Keratinocyte (primary cell): ENCODE results near the gene MAST1. TPM values are rescaled to one million over a fixed set of nuclear protein-coding genes. Genes with fewer than 3 reads are reported as not detected.
"Not testable (repeated sequence)": the region's sequence is repeated elsewhere in the genome, so short reads cannot be mapped to it uniquely, and the experiment has no call there.

Experiments
- DNase-seq: peaks from one replicate; pipeline ENCODE4 v3.0.0-alpha.2; 2011; ENCODE audit warnings: low read depth, missing footprints, low spot score
- FAIRE-seq: peaks from 2 replicates; lab custom pipeline; 2011; peaks lifted over from hg19 to GRCh38; lab: Jason Lieb, UNC
- H2AFZ ChIP-seq: 2 replicates; pipeline ENCODE4 v1.6.0; 2012; ENCODE audit warnings: low read length, control low read depth, inconsistent platforms; ENCODE audit not compliant: control insufficient read depth
- H3K27ac ChIP-seq: 2 replicates; pipeline ENCODE4 v1.5.1; 2011; ENCODE audit warnings: low read length; ENCODE audit not compliant: control insufficient read depth, insufficient read depth
- H3K27me3 ChIP-seq: 3 replicates; pipeline ENCODE4 v1.6.0; 2011; ENCODE audit warnings: low read length; ENCODE audit not compliant: control insufficient read depth, insufficient read depth; ENCODE audit errors: extremely low read depth
- H3K36me3 ChIP-seq, 2 experiments: 2 replicates in 1 of 2; 3 replicates in 1 of 2; pipeline ENCODE4 v1.5.1; 2011; ENCODE audit warnings: low read length in 2 of 2, mild to moderate bottlenecking in 1 of 2; ENCODE audit not compliant: control insufficient read depth in 2 of 2, insufficient read depth in 2 of 2; ENCODE audit errors: extremely low read depth in 1 of 2
- H3K4me1 ChIP-seq: 3 replicates; pipeline ENCODE4 v1.5.1; 2011; ENCODE audit warnings: low read length; ENCODE audit not compliant: control insufficient read depth, insufficient read depth; ENCODE audit errors: extremely low read depth
- H3K4me2 ChIP-seq: 3 replicates; pipeline ENCODE4 v1.6.0; 2011; ENCODE audit warnings: low read depth, low read length; ENCODE audit not compliant: control insufficient read depth, insufficient read depth; ENCODE audit errors: extremely low read depth
- H3K4me3 ChIP-seq, 3 experiments: fragments of 200-600 bp in 1 of 3; sonication (generic) in 1 of 3; 2 replicates in 2 of 3; 3 replicates in 1 of 3; pipeline ENCODE4 v1.5.1; 2011 to 2016; ENCODE audit warnings: low read length in 3 of 3, mild to moderate bottlenecking in 3 of 3, control low read depth in 2 of 3, inconsistent platforms in 1 of 3, low read depth in 1 of 3, mixed read lengths in 1 of 3, mixed run types in 1 of 3, moderate library complexity in 1 of 3; ENCODE audit not compliant: control insufficient read depth in 2 of 3, insufficient read depth in 2 of 3; ENCODE audit errors: extremely low read depth in 1 of 3
- H3K79me2 ChIP-seq: 2 replicates; pipeline ENCODE4 v1.6.0; 2012; ENCODE audit warnings: low read length; ENCODE audit not compliant: control insufficient read depth, insufficient read depth
- H3K9ac ChIP-seq: 3 replicates; pipeline ENCODE4 v1.6.0; 2011; ENCODE audit warnings: low read length; ENCODE audit not compliant: control insufficient read depth, insufficient read depth; ENCODE audit errors: extremely low read depth
- H3K9me1 ChIP-seq: 3 replicates; pipeline ENCODE4 v1.6.0; 2011; ENCODE audit warnings: low read length; ENCODE audit not compliant: control insufficient read depth, insufficient read depth; ENCODE audit errors: extremely low read depth
- H3K9me3 ChIP-seq: 2 replicates; pipeline ENCODE4 v1.5.1; 2012; ENCODE audit warnings: low read depth, low read length; ENCODE audit not compliant: control insufficient read depth
- H4K20me1 ChIP-seq: 3 replicates; pipeline ENCODE4 v1.6.0; 2011; ENCODE audit warnings: low read length; ENCODE audit not compliant: control insufficient read depth, insufficient read depth; ENCODE audit errors: extremely low read depth
- EZH2 ChIP-seq: IDR thresholded peaks from one replicate; pipeline ENCODE4 v1.6.1; 2012; ENCODE audit warnings: inconsistent platforms, mild to moderate bottlenecking, low read length, moderate library complexity
- dilution Hi-C: fragments of 300-500 bp; cut with MboI; formaldehyde crosslinking; loops from one replicate; pipeline ENCODE4 v1.7.0; 2020; ENCODE audit warnings: low sequenced_read_pairs; ENCODE audit not compliant: extremely low pct_ligation_motif_present
- polyA plus RNA-seq, 5 experiments: library from polyadenylated mRNA; depleted of rRNA in 3 of 5; stranded (reverse) in 3 of 5; stranded (forward) in 1 of 5; unstranded in 1 of 5; fragments of >200 nt; gene quantifications; 1 replicate in 1 of 5; 2 replicates in 3 of 5; 3 replicates in 1 of 5; pipeline versions ENCODE4 v1.2.1 to v1.2.3, GENCODE V29; 2011 to 2012; ENCODE audit warnings: missing spikeins in 2 of 5, low read depth in 1 of 5, low replicate concordance in 1 of 5
- TF ChIP-seq, protein P1 (sequence below), 3 experiments: IDR thresholded peaks in 1 of 3; conservative IDR thresholded peaks in 1 of 3; optimal IDR thresholded peaks in 1 of 3; 2 replicates in 2 of 3; 3 replicates in 1 of 3; pipeline versions ENCODE3 to v1.5.1; 2011; ENCODE audit warnings: low read length in 3 of 3, mild to moderate bottlenecking in 3 of 3, moderate library complexity in 2 of 3, control low read depth in 1 of 3, inconsistent platforms in 1 of 3; ENCODE audit not compliant: insufficient read depth in 2 of 3; ENCODE audit errors: extremely low read depth in 1 of 3

Gene MAST1
- polyA plus RNA-seq, 1 donor (not counting 4 experiments of a cell fraction or from before 2014, with no cell fraction given): 0.13 TPM

DNA sequence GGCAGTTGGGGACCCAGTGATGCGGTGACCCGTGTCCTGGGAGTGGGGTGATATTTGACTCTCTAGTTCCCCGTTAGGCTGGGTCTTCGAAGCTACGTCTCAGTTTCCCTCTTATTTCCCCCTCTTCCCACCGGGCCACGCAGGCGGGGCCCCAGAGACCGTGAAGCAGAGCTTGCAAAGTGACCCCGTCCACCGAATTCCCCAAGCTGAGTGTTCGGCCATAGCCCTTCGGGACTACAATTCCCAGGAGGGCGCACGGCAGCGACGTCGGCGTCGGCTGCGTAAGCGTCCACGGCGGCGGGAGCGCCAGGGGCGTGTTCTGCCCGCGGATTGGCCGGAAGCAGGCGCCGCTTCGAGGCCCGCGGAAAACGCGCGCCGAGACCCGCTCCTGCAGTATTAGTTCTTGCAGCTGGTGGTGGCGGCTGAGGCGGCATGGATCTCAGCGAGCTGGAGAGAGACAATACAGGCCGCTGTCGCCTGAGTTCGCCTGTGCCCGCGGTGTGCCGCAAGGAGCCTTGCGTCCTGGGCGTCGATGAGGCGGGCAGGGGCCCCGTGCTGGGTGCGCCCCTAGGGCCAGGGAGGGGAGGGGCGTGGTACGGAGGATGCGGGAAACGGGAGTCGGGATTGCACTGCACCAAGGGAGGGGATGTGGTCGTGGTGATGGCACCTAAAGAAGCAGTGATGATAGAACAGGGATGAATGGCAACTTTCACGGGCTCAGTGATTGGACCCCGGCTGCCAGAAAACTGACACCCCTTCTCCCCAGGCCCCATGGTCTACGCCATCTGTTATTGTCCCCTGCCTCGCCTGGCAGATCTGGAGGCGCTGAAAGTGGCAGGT, 31.9 kb upstream of the MAST1 start, which contains the start of gene RNASEH2A:
RNASEH2A (plus strand) TSS at position 343 of the 840 bp plus-strand sequence; CDS start at position 433, 90 bp downstream.
- FAIRE-seq: peak; percentile 36
- peak within 1 kb of the TSS; percentile 81 to 90 (median 87) for H3K4me3 ChIP-seq
- H4K20me1 ChIP-seq: no peaks in the 10 kb centered on the region
- peak within 1 kb of the TSS; percentile 81 for H3K9ac ChIP-seq
- H3K79me2 ChIP-seq: peaks cover 8% of the 10 kb centered on the region
- H3K9me1 ChIP-seq: no peaks in the 10 kb centered on the region
- peak within 1 kb of the TSS; percentile 98 for H2AFZ ChIP-seq
- peak within 1 kb of the TSS; percentile 48 for H3K27ac ChIP-seq
- dilution Hi-C loops: no loop called here
- TF ChIP-seq, protein P1, sequence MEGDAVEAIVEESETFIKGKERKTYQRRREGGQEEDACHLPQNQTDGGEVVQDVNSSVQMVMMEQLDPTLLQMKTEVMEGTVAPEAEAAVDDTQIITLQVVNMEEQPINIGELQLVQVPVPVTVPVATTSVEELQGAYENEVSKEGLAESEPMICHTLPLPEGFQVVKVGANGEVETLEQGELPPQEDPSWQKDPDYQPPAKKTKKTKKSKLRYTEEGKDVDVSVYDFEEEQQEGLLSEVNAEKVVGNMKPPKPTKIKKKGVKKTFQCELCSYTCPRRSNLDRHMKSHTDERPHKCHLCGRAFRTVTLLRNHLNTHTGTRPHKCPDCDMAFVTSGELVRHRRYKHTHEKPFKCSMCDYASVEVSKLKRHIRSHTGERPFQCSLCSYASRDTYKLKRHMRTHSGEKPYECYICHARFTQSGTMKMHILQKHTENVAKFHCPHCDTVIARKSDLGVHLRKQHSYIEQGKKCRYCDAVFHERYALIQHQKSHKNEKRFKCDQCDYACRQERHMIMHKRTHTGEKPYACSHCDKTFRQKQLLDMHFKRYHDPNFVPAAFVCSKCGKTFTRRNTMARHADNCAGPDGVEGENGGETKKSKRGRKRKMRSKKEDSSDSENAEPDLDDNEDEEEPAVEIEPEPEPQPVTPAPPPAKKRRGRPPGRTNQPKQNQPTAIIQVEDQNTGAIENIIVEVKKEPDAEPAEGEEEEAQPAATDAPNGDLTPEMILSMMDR (optimal IDR thresholded peaks at IDR 0.05 in 1 of 3, IDR thresholded peaks at IDR 0.05 in 1 of 3, conservative IDR thresholded peaks at IDR 0.05 in 1 of 3; ENCODE audit: extremely low read depth in 1 of 3, insufficient read depth in 2 of 3, low read length in 3 of 3): peak in 1 of 3 experiments; percentile 2
- no peak for TF ChIP-seq EZH2
- DNase-seq: no peak
- peak within 1 kb of the TSS; percentile 98 for H3K4me2 ChIP-seq
- peaks cover 0 to 3% of the 10 kb centered on the region in 2 experiments for H3K36me3 ChIP-seq
- H3K27me3 ChIP-seq: no peaks in the 10 kb centered on the region
- H3K4me1 ChIP-seq: peaks cover 21% of the 10 kb centered on the region
- H3K9me3 ChIP-seq: no peaks in the 10 kb centered on the region

DNA sequence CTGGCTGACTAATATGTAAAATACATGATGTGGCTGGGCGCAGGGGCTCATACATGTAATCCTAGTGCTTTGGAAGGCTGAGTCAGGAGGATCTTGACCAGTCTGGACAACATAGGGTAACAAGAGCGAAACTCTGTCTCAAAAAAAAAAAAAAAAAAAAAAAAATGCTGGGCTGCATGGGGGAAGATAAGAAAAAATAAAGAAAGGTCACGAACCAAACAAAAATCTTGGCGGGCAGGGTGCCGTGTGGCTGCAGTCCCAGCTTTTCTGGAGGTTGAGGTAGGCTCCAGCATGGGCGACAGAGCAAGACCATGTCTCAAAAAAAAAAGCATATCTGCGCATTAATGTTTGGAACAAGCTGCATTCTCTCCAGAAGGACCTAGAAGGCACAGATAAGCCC, 23.2 kb upstream of the MAST1 start:
- Histone ChIP-seq H3K36me3 (peaks cover 0 to 2% of the 10 kb centered on the region in 2 experiments), H3K4me3 (no peak overlapping the region), H3K9ac (no peak overlapping the region), H3K9me1 (no peaks in the 10 kb centered on the region), H3K27ac (no peak overlapping the region), H4K20me1 (no peaks in the 10 kb centered on the region), H3K4me2 (no peak overlapping the region), H3K9me3 (no peaks in the 10 kb centered on the region), H3K27me3 (no peaks in the 10 kb centered on the region), H3K4me1 (no peaks in the 10 kb centered on the region), H3K79me2 (no peaks in the 10 kb centered on the region), H2AFZ (no peak overlapping the region)
- dilution Hi-C loops: no loop called here
- DNase-seq (no peak), FAIRE-seq (no peak)
- no peak for TF ChIP-seq EZH2
- TF ChIP-seq, protein P1 (optimal IDR thresholded peaks at IDR 0.05 in 1 of 3, IDR thresholded peaks at IDR 0.05 in 1 of 3, conservative IDR thresholded peaks at IDR 0.05 in 1 of 3; ENCODE audit: extremely low read depth in 1 of 3, insufficient read depth in 2 of 3, low read length in 3 of 3): no peak

DNA sequence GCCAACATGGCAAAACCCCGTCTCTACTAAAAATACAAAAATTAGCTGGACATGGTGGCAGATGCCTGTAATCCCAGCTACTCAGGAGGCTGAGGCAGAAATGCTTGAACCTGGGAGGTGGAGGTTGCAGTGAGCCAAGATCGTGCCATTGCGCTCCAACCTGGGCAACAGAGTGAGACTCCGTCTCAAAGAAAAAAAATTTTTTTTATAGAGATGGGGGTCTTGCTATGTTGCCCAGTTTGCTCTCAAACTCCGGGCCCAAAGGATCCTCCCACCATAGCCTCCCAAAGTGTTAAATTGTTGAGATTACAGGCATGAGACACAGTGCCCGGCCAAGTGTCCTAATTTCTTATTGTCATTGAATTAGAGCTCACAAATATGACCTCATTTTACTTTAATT, 21.1 kb upstream of the MAST1 start:
- H3K4me1 ChIP-seq, H3K27ac ChIP-seq, H3K9me1 ChIP-seq, H3K9ac ChIP-seq, H3K27me3 ChIP-seq, H3K36me3 ChIP-seq, H4K20me1 ChIP-seq, H3K4me3 ChIP-seq, H3K9me3 ChIP-seq, FAIRE-seq, H3K4me2 ChIP-seq, DNase-seq, H3K79me2 ChIP-seq, dilution Hi-C loops, H2AFZ ChIP-seq: not testable (repeated sequence)
